Upper lobe of left lung (tissue), 6 donors: Measurements from ENCODE around the gene TMEM51. TPM values are rescaled to one million over a fixed set of nuclear protein-coding genes. Genes with fewer than 3 reads are reported as not detected.

Experiments
- ATAC-seq, 2 donors: fragments of 200-7000 bp; cut with Tn5 transposase; one replicate each; pipeline ENCODE4 v1.9.1; 2022; ENCODE audit warnings: mild to moderate bottlenecking in 2 of 2, moderate library complexity in 2 of 2; ENCODE audit not compliant: low FRiP score in 2 of 2
- DNase-seq, 2 donors: peaks; one replicate each; pipeline ENCODE4 v3.0.0-alpha.2; 2019 to 2020
- H3K27ac ChIP-seq, 4 donors: fragments of 200-600 bp; sonication (generic); one replicate each; pipeline ENCODE4 v1.5.1; 2016 to 2019
- H3K27me3 ChIP-seq, 4 donors: fragments of 200-600 bp; sonication (generic); one replicate each; pipeline ENCODE4 v1.5.1; 2017 to 2019
- H3K36me3 ChIP-seq, 4 donors: fragments of 200-600 bp; sonication (generic); one replicate each; pipeline ENCODE4 v1.5.1; 2016 to 2019
- H3K4me1 ChIP-seq, 4 donors: fragments of 200-600 bp; sonication (generic); one replicate each; pipeline ENCODE4 v1.5.1; 2018 to 2019
- H3K4me3 ChIP-seq, 4 donors: fragments of 200-600 bp; sonication (generic); one replicate each; pipeline ENCODE4 v1.5.1; 2017 to 2019; ENCODE audit warnings: mild to moderate bottlenecking in 2 of 4, moderate library complexity in 1 of 4
- H3K9me3 ChIP-seq, 4 donors: fragments of 200-600 bp; sonication (generic); one replicate each; pipeline ENCODE4 v1.5.1; 2018 to 2019
- CTCF ChIP-seq, 6 experiments: fragments of 450-650 bp in 4 of 6; fragments of 200-600 bp in 2 of 6; sonication (generic) in 2 of 6; IDR thresholded peaks; one replicate each; pipeline ENCODE4 v1.5.1; 2016 to 2019; ENCODE audit warnings: antibody characterized with exemption in 6 of 6
- EP300 ChIP-seq, 4 donors: sonication (generic); formaldehyde crosslinking; IDR thresholded peaks; one replicate each; pipeline ENCODE4 v1.5.1; 2017; ENCODE audit warnings: antibody characterized with exemption in 4 of 4, control low read depth in 2 of 4
- POLR2A ChIP-seq, 4 donors: fragments of 450-650 bp; IDR thresholded peaks; one replicate each; pipeline ENCODE4 v1.5.1; 2016 to 2017; ENCODE audit warnings: antibody characterized with exemption in 4 of 4, mild to moderate bottlenecking in 2 of 4
- POLR2AphosphoS5 ChIP-seq, 2 donors: sonication (generic); formaldehyde crosslinking; IDR thresholded peaks; one replicate each; pipeline ENCODE4 v1.5.1; 2017; ENCODE audit warnings: antibody characterized with exemption in 2 of 2
- WGBS, 2 donors: methylation state at CpG; one replicate each; pipeline ENCODE4 v1.1.5; 2017 to 2018; 5-methylcytosine and 5-hydroxymethylcytosine counted together
- total RNA-seq, 6 donors: library from RNA; depleted of rRNA in 4 of 6; stranded (reverse); fragments of >200 nt in 4 of 6; gene quantifications; one replicate each; pipeline versions ENCODE4 v1.1.0 to v1.2.1, GENCODE V29; 2016 to 2021
- donor health status: DM: no; HTN: no; CAD: no; lungs with moderate emphysema.
- donor health status: DM: no; HTN: yes; CAD: no; lungs with severe emphysema.

Gene TMEM51
- total RNA-seq, 6 donors from 2014 or later = 6.3 to 22.4 (median 14.6) TPM

GRCh38 chr1:15185617-15186016 is 32.1 kb downstream of the TMEM51 start:
- Histone ChIP-seq H3K4me1 (peaks cover 16 to 26% (median 23%) of the 10 kb centered on the region in 4 donors), H3K4me3 (no peak overlapping the region), H3K36me3 (no peaks in the 10 kb centered on the region), H3K9me3 (no peaks in the 10 kb centered on the region), H3K27ac (no peak overlapping the region), H3K27me3 (no peaks in the 10 kb centered on the region)
- TF ChIP-seq POLR2AphosphoS5 (IDR thresholded peaks at IDR 0.05) (no peak), CTCF (IDR thresholded peaks at IDR 0.05) (no peak), POLR2A (IDR thresholded peaks at IDR 0.05) (no peak)
- no peak for DNase-seq
- 82 to 83% methylated on average over 3 of the region's 3 CpGs for WGBS, 2 donors
- no peak for ATAC-seq

GRCh38 chr1:15186073-15186845 is 32.7 kb downstream of the TMEM51 start:
- Histone ChIP-seq H3K4me1 (peaks cover 16 to 26% (median 23%) of the 10 kb centered on the region in 4 donors), H3K9me3 (no peaks in the 10 kb centered on the region), H3K27ac (no peak overlapping the region), H3K36me3 (no peaks in the 10 kb centered on the region), H3K4me3 (no peak overlapping the region), H3K27me3 (no peaks in the 10 kb centered on the region)
- ATAC-seq (no peak), DNase-seq (no peak)
- no peak for TF ChIP-seq POLR2AphosphoS5 (IDR thresholded peaks at IDR 0.05)
- TF ChIP-seq POLR2A (IDR thresholded peaks at IDR 0.05) = no peak
- TF ChIP-seq EP300 (IDR thresholded peaks at IDR 0.05) = no peak
- 87% methylated on average over 6 of the region's 6 CpGs for WGBS, 2 donors

GRCh38 chr1:15186846-15187151 is 33.3 kb downstream of the TMEM51 start:
- Histone ChIP-seq H3K4me1 (peaks cover 16 to 26% (median 23%) of the 10 kb centered on the region in 4 donors), H3K27ac (no peak overlapping the region), H3K4me3 (no peak overlapping the region), H3K36me3 (no peaks in the 10 kb centered on the region), H3K9me3 (no peaks in the 10 kb centered on the region), H3K27me3 (no peaks in the 10 kb centered on the region)
- WGBS, 2 donors = 83 to 85% methylated on average over 3 to 5 of the region's 6 CpGs
- TF ChIP-seq POLR2A (IDR thresholded peaks at IDR 0.05) = no peak
- ATAC-seq (no peak), DNase-seq (no peak)

GRCh38 chr1:15187175-15188129 is 33.9 kb downstream of the TMEM51 start:
- WGBS, 2 donors = 66% methylated on average over 15 of the region's 15 CpGs
- no peak for DNase-seq
- ATAC-seq = no peak
- Histone ChIP-seq H3K27me3 (no peaks in the 10 kb centered on the region), H3K27ac (peak overlapping the region in 2 of 4 donors; percentile 14 to 40), H3K4me1 (peaks cover 16 to 26% (median 23%) of the 10 kb centered on the region in 4 donors), H3K36me3 (no peaks in the 10 kb centered on the region), H3K9me3 (no peaks in the 10 kb centered on the region), H3K4me3 (no peak overlapping the region)
- TF ChIP-seq EP300 (IDR thresholded peaks at IDR 0.05) (no peak), POLR2AphosphoS5 (IDR thresholded peaks at IDR 0.05) (no peak), POLR2A (IDR thresholded peaks at IDR 0.05) (no peak), CTCF (IDR thresholded peaks at IDR 0.05) (no peak)

- no peaks in the 10 kb centered on the region for H3K9me3 ChIP-seq
- WGBS, 2 donors = 69 to 83% methylated on average over 4 of the region's 4 CpGs
- ATAC-seq (peak in 1 of 2 donors; percentile 63), DNase-seq (peak in 1 of 2 donors; percentile 45)
- H3K4me1 ChIP-seq = peaks cover 16 to 26% (median 23%) of the 10 kb centered on the region in 4 donors
- H3K27me3 ChIP-seq = no peaks in the 10 kb centered on the region
- H3K27ac ChIP-seq = peak overlapping the region in 3 of 4 donors; percentile 39 to 46 (median 40)
- no peak for TF ChIP-seq POLR2AphosphoS5 (IDR thresholded peaks at IDR 0.05)
- no peak for TF ChIP-seq CTCF (IDR thresholded peaks at IDR 0.05)
- no peak for TF ChIP-seq EP300 (IDR thresholded peaks at IDR 0.05)
- TF ChIP-seq POLR2A (IDR thresholded peaks at IDR 0.05) = no peak
- H3K4me3 ChIP-seq = no peak overlapping the region
- H3K36me3 ChIP-seq = no peaks in the 10 kb centered on the region
These were observed 34.6 kb downstream of the TMEM51 start for GRCh38 chr1:15188130-15188524.
